SK-N-SH (cell line): ENCODE data around the gene EML5. TPM values are rescaled to one million over a fixed set of nuclear protein-coding genes. Genes with fewer than 3 reads are reported as not detected.

ENCODE experiments used
- CTCF ChIA-PET: fragments of 300-600, 350-600 bp; formaldehyde crosslinking; extraction: SDS; loops from one replicate; lab custom pipeline; 2021; lab: Yijun Ruan, JAX
- POLR2A ChIA-PET: fragments of 350-600 bp; sonication (Branson Sonifier 250); formaldehyde crosslinking; extraction: SDS; loops from one replicate; lab custom pipeline; 2020; ENCODE audit warnings: antibody characterized with exemption, inconsistent platforms; lab: Yijun Ruan, JAX
- DNase-seq: peaks from one replicate; pipeline ENCODE4 v3.0.0; 2012
- H2AFZ ChIP-seq: fragments of 200-600 bp; sonication (generic); 2 replicates; pipeline ENCODE4 v1.8.1; 2016; ENCODE audit warnings: antibody characterized with exemption, mild to moderate bottlenecking, low read depth
- H3F3A ChIP-seq: fragments of 200-600 bp; sonication (generic); replicated peaks from 2 replicates; pipeline ENCODE3; 2016; ENCODE audit warnings: antibody characterized with exemption, mild to moderate bottlenecking; ENCODE audit not compliant: insufficient read depth
- H3K27ac ChIP-seq, 2 experiments: fragments of 200-500 bp in 1 of 2; fragments of 200-600 bp in 1 of 2; sonication (Bioruptor generic) in 1 of 2; sonication (generic), shearing (Covaris generic) in 1 of 2; 2 replicates each; pipeline versions ENCODE4 v1.5.1 to v1.6.1; 2014 to 2016; ENCODE audit warnings: low read depth in 2 of 2, inconsistent platforms in 1 of 2, low read length in 1 of 2, mild to moderate bottlenecking in 1 of 2, mixed read lengths in 1 of 2
- H3K27me3 ChIP-seq: fragments of 200-600 bp; sonication (generic), shearing (Covaris generic); 2 replicates; pipeline ENCODE4 v1.6.1; 2016; ENCODE audit warnings: mixed run types; ENCODE audit not compliant: insufficient read depth
- H3K36me3 ChIP-seq, 2 experiments: fragments of 200-500 bp in 1 of 2; fragments of 200-600 bp in 1 of 2; sonication (Bioruptor generic) in 1 of 2; sonication (generic) in 1 of 2; replicated peaks in 1 of 2; 2 replicates each; pipeline versions ENCODE3 to v1.5.1; 2014 to 2016; ENCODE audit warnings: low read length in 1 of 2, mild to moderate bottlenecking in 1 of 2; ENCODE audit not compliant: insufficient read depth in 2 of 2, control insufficient read depth in 1 of 2
- H3K4me1 ChIP-seq, 2 experiments: fragments of 200-500 bp in 1 of 2; fragments of 200-600 bp in 1 of 2; sonication (Bioruptor generic) in 1 of 2; sonication (generic), shearing (Covaris generic) in 1 of 2; 2 replicates each; pipeline versions ENCODE4 v1.5.1 to v1.6.1; 2014 to 2016; ENCODE audit warnings: low read depth in 1 of 2, low read length in 1 of 2, mixed run types in 1 of 2; ENCODE audit not compliant: insufficient read depth in 2 of 2, control insufficient read depth in 1 of 2
- H3K4me2 ChIP-seq: fragments of 200-600 bp; sonication (generic), shearing (Covaris generic); 2 replicates; pipeline ENCODE4 v1.6.1; 2017; ENCODE audit warnings: mixed run types
- H3K4me3 ChIP-seq, 2 experiments: fragments of 200-500 bp in 1 of 2; fragments of 200-600 bp in 1 of 2; sonication (Bioruptor generic) in 1 of 2; sonication (generic), shearing (Covaris generic) in 1 of 2; 2 replicates each; pipeline versions ENCODE4 v1.5.1 to v1.8.1; 2014 to 2016; ENCODE audit warnings: low read depth in 2 of 2, inconsistent platforms in 1 of 2, low read length in 1 of 2, mild to moderate bottlenecking in 1 of 2, mixed read lengths in 1 of 2, moderate library complexity in 1 of 2
- H3K79me2 ChIP-seq: fragments of 200-600 bp; sonication (generic); 2 replicates; pipeline ENCODE4 v1.8.1; 2017; ENCODE audit warnings: mild to moderate bottlenecking; ENCODE audit not compliant: insufficient read depth
- H3K9ac ChIP-seq: fragments of 200-600 bp; sonication (generic); 2 replicates; pipeline ENCODE4 v1.6.1; 2017; ENCODE audit warnings: mixed run types
- H3K9me2 ChIP-seq: fragments of 200-600 bp; sonication (generic); 2 replicates; pipeline ENCODE4 v1.6.1; 2017; ENCODE audit warnings: mixed run types
- H3K9me3 ChIP-seq: fragments of 200-600 bp; sonication (generic); 2 replicates; pipeline ENCODE4 v1.6.1; 2017; ENCODE audit warnings: mixed run types, mild to moderate bottlenecking, moderate library complexity
- H4K20me1 ChIP-seq: fragments of 200-600 bp; sonication (generic); 2 replicates; pipeline ENCODE4 v1.6.1; 2017; ENCODE audit warnings: mild to moderate bottlenecking, mixed run types; ENCODE audit not compliant: insufficient read depth
- CTCF ChIP-seq: fragments of 200-600 bp; sonication (generic); IDR thresholded peaks from 2 replicates; pipeline ENCODE4 v1.6.1; 2017; ENCODE audit warnings: antibody characterized with exemption, mild to moderate bottlenecking, moderate library complexity
- ELF1 ChIP-seq: IDR thresholded peaks from 2 replicates; pipeline ENCODE4 v1.4.0; 2012
- FOSL2 ChIP-seq: IDR thresholded peaks from 2 replicates; pipeline ENCODE4 v1.4.0; 2012; ENCODE audit warnings: low read depth, mild to moderate bottlenecking, moderate library complexity, borderline replicate concordance
- FOXM1 ChIP-seq: IDR thresholded peaks from 2 replicates; pipeline ENCODE4 v1.4.0; 2012; ENCODE audit warnings: low read depth, mild to moderate bottlenecking
- GABPA ChIP-seq: IDR thresholded peaks from 2 replicates; pipeline ENCODE4 v1.4.0; 2012; ENCODE audit warnings: low read depth, mild to moderate bottlenecking
- JUND ChIP-seq: IDR thresholded peaks from 2 replicates; pipeline ENCODE4 v1.4.0; 2012
- MAX ChIP-seq: IDR thresholded peaks from 2 replicates; pipeline ENCODE4 v1.4.0; 2012; ENCODE audit warnings: low read depth
- MEF2A ChIP-seq: IDR thresholded peaks from 2 replicates; pipeline ENCODE4 v1.4.0; 2012; ENCODE audit warnings: low read depth, borderline replicate concordance
- MXI1 ChIP-seq: IDR thresholded peaks from 2 replicates; pipeline ENCODE4 v1.6.1; 2012; ENCODE audit warnings: mild to moderate bottlenecking, low read depth, low read length, improper control_type of control experiment
- NFIC ChIP-seq: IDR thresholded peaks from 2 replicates; pipeline ENCODE4 v1.4.0; 2012; ENCODE audit warnings: borderline replicate concordance
- RAD21 ChIP-seq: IDR thresholded peaks from 2 replicates; pipeline ENCODE4 v1.6.1; 2012; ENCODE audit warnings: mild to moderate bottlenecking, low read length
- RCOR1 ChIP-seq: fragments of 150-350 bp; IDR thresholded peaks from 2 replicates; pipeline ENCODE4 v1.6.1; 2017; ENCODE audit warnings: antibody characterized with exemption, low read length
- REST ChIP-seq: IDR thresholded peaks from 2 replicates; pipeline ENCODE4 v1.6.1; 2012; ENCODE audit warnings: mild to moderate bottlenecking, low read depth, low read length, moderate library complexity
- RXRA ChIP-seq: IDR thresholded peaks from 2 replicates; pipeline ENCODE4 v1.4.0; 2012; ENCODE audit warnings: low read depth, mild to moderate bottlenecking, borderline replicate concordance
- SMC3 ChIP-seq: IDR thresholded peaks from 2 replicates; pipeline ENCODE4 v1.6.1; 2012; ENCODE audit warnings: low read depth, low read length, improper control_type of control experiment
- TAF1 ChIP-seq: IDR thresholded peaks from 2 replicates; pipeline ENCODE4 v1.6.1; 2012; ENCODE audit warnings: low read depth, mild to moderate bottlenecking, low read length, moderate library complexity, borderline replicate concordance
- USF1 ChIP-seq: IDR thresholded peaks from 2 replicates; pipeline ENCODE4 v1.4.0; 2012; ENCODE audit warnings: low read depth, borderline replicate concordance
- YY1 ChIP-seq: IDR thresholded peaks from 2 replicates; pipeline ENCODE4 v1.4.0; 2012; ENCODE audit warnings: low read depth, mild to moderate bottlenecking
- WGBS: methylation state at CpG from one replicate; pipeline ENCODE4 v1.1.6; 2017; ENCODE audit warnings: low lambda C conversion rate; 5-methylcytosine and 5-hydroxymethylcytosine counted together
- polyA plus RNA-seq, 3 experiments: library from polyadenylated mRNA; depleted of rRNA; stranded (reverse); fragments of >200 nt; gene quantifications; 2 replicates each; pipeline ENCODE4 v1.2.3, GENCODE V29; 2012

EML5 gene
- polyA plus RNA-seq, 1 of the 3 experiments (the other 2 are of a cell fraction): 0.23 TPM

- no peaks in the 10 kb centered on the region for H3K9me2 ChIP-seq
- DNase-seq: no peak
- peaks cover 50% of the 10 kb centered on the region for H3K79me2 ChIP-seq
- H3K27ac ChIP-seq: peak overlapping the region; percentile 81 to 100
- H3K9ac ChIP-seq: peak overlapping the region; percentile 79
- ChIA-PET CTCF (interaction anchor here (0.6 to 6.9 kb wide), 9 partner anchors 17 to 304 kb away, joined by 3 to 49 read pairs (median 4); partner anchors contain the start of gene EML5), POLR2A (interaction anchor here (0.6 to 6.5 kb wide), 26 partner anchors 9 to 1562 kb away, joined by 3 to 92 read pairs (median 4); partner anchors contain the start of gene EML5)
- H3K4me3 ChIP-seq: peak overlapping the region; percentile 75 to 95
- no peaks in the 10 kb centered on the region for H3K36me3 ChIP-seq
- peaks cover 6% of the 10 kb centered on the region for H3F3A ChIP-seq
- under 1% methylated on average over 5 of the region's 5 CpGs for WGBS
- peak overlapping the region; percentile 97 for H2AFZ ChIP-seq
- H3K9me3 ChIP-seq: no peaks in the 10 kb centered on the region
- TF ChIP-seq MXI1 (peak; percentile 36; the same call in 1 of the 2 replicates), TAF1 (no peak), USF1 (peak; percentile 9; the same call in 1 of the 2 replicates)
- H4K20me1 ChIP-seq: no peaks in the 10 kb centered on the region
- peak overlapping the region; percentile 70 for H3K4me2 ChIP-seq
- no peaks in the 10 kb centered on the region for H3K27me3 ChIP-seq
- peaks cover 16 to 32% of the 10 kb centered on the region in 2 experiments; a peak in 3 of 4 replicates for H3K4me1 ChIP-seq
These were observed 32.3 kb upstream of the EML5 start for GRCh38 chr14:88825078-88825458.

GRCh38 chr14:88824314-88825077, 31.7 kb upstream of the EML5 start, which contains the start of gene TTC8:
TTC8 (plus strand) TSS chr14:88824651; CDS start chr14:88824708, 57 bp downstream.
- H3K79me2 ChIP-seq: peaks cover 44% of the 10 kb centered on the region
- no peaks in the 10 kb centered on the region for H4K20me1 ChIP-seq
- peak within 1 kb of the TSS; percentile 70 for H3K4me2 ChIP-seq
- peaks cover 6% of the 10 kb centered on the region for H3F3A ChIP-seq
- CTCF ChIA-PET: interaction anchor here (0.8 to 6.9 kb wide), 11 partner anchors 18 to 190 kb away, joined by 3 to 49 read pairs (median 4); partner anchors contain the start of gene EML5
- WGBS: 1% methylated on average over 29 of the region's 50 CpGs
- POLR2A ChIA-PET: interaction anchor here (0.5 to 6.5 kb wide), 26 partner anchors 9 to 1562 kb away, joined by 3 to 92 read pairs (median 5); partner anchors contain the start of gene EML5
- H3K27ac ChIP-seq: peak within 1 kb of the TSS; percentile 81 to 100
- H3K9me2 ChIP-seq: no peaks in the 10 kb centered on the region
- H3K4me1 ChIP-seq: peaks cover 10 to 27% of the 10 kb centered on the region in 2 experiments; a peak in 3 of 4 replicates
- H2AFZ ChIP-seq: peak within 1 kb of the TSS; percentile 97
- H3K27me3 ChIP-seq: no peaks in the 10 kb centered on the region
- peak within 1 kb of the TSS; percentile 75 to 95 for H3K4me3 ChIP-seq
- DNase-seq: peak; percentile 87
- H3K9me3 ChIP-seq: no peaks in the 10 kb centered on the region
- peak within 1 kb of the TSS; percentile 79 for H3K9ac ChIP-seq
- no peaks in the 10 kb centered on the region for H3K36me3 ChIP-seq
- TF ChIP-seq NFIC (no peak), SMC3 (no peak), RAD21 (peak; percentile 12), FOSL2 (no peak), ELF1 (peak; percentile 50; the same call in 1 of the 2 replicates), RXRA (no peak), RCOR1 (0 out of 2 replicates have a peak, but pooled peaks have one; percentile 19), MAX (peak; percentile 69), GABPA (no peak), MEF2A (no peak; the same call in 1 of the 2 replicates), CTCF (no peak), REST (no peak), JUND (no peak), USF1 (no peak; the same call in 1 of the 2 replicates), FOXM1 (no peak), YY1 (peak; percentile 84)
